CD4-positive, alpha-beta T cell (primary cell): Measurements from ENCODE around the gene CDS2. TPM values are rescaled to one million over a fixed set of nuclear protein-coding genes. Genes with fewer than 3 reads are reported as not detected.

ENCODE experiments used
- ATAC-seq: fragments of 200-7000 bp; cut with Tn5 transposase; one replicate; pipeline ENCODE4 v1.10.0; 2022; ENCODE audit warnings: mild to moderate bottlenecking; ENCODE audit not compliant: poor library complexity
- CTCF ChIA-PET: fragments of 350-600 bp; sonication (Branson Sonifier 250); formaldehyde crosslinking; loops from one replicate; lab custom pipeline; 2021; ENCODE audit warnings: antibody characterized with exemption, inconsistent platforms; lab: Charles Lee
- POLR2A ChIA-PET: fragments of 350-600 bp; sonication (Branson Sonifier 250); formaldehyde crosslinking; loops from one replicate; lab custom pipeline; 2021; ENCODE audit warnings: antibody characterized with exemption, inconsistent platforms; lab: Charles Lee
- DNase-seq, 14 experiments: peaks; one replicate each; pipeline ENCODE4 v3.0.0-alpha.2; 2013 to 2020; ENCODE audit warnings: mixed read lengths in 2 of 14
- H3K27ac ChIP-seq, 2 donors: one replicate each; pipeline versions ENCODE4 v1.5.1 to v1.7.0; 2013; ENCODE audit warnings: low read length in 2 of 2, low read depth in 1 of 2, mild to moderate bottlenecking in 1 of 2
- H3K27me3 ChIP-seq, 2 experiments: 1 replicate in 1 of 2; 2 replicates in 1 of 2; pipeline versions ENCODE4 v1.6.1 to v1.7.0; 2013; ENCODE audit warnings: low read length in 2 of 2, control low read depth in 1 of 2, mild to moderate bottlenecking in 1 of 2, moderate library complexity in 1 of 2; ENCODE audit not compliant: insufficient read depth in 2 of 2, control insufficient read depth in 1 of 2
- H3K36me3 ChIP-seq: one replicate; pipeline ENCODE4 v1.6.1; 2013; ENCODE audit warnings: low read length, control low read depth; ENCODE audit not compliant: insufficient read depth
- H3K4me1 ChIP-seq: one replicate; pipeline ENCODE4 v1.6.1; 2013; ENCODE audit warnings: low read length, control low read depth; ENCODE audit not compliant: insufficient read depth
- H3K4me3 ChIP-seq: one replicate; pipeline ENCODE4 v1.5.1; 2013; ENCODE audit warnings: mild to moderate bottlenecking, low read length, moderate library complexity
- H3K9me3 ChIP-seq, 2 experiments: 1 replicate in 1 of 2; 2 replicates in 1 of 2; pipeline versions ENCODE4 v1.6.1 to v1.7.0; 2013; ENCODE audit warnings: low read length in 2 of 2, mild to moderate bottlenecking in 2 of 2, control low read depth in 1 of 2, moderate library complexity in 1 of 2; ENCODE audit not compliant: control insufficient read depth in 1 of 2, insufficient read depth in 1 of 2
- H3K27ac Mint-ChIP-seq: one replicate; pipeline ENCODE4 v1.8.0; 2020; ENCODE audit warnings: mixed read lengths
- H3K27me3 Mint-ChIP-seq: one replicate; pipeline ENCODE4 v1.8.0; 2021; ENCODE audit warnings: mixed read lengths
- H3K36me3 Mint-ChIP-seq: one replicate; pipeline ENCODE4 v1.8.0; 2021; ENCODE audit warnings: low read depth, mixed read lengths
- H3K4me1 Mint-ChIP-seq: one replicate; pipeline ENCODE4 v1.8.0; 2021; ENCODE audit warnings: low read depth, mixed read lengths
- H3K4me3 Mint-ChIP-seq: one replicate; pipeline ENCODE4 v1.8.0; 2020; ENCODE audit warnings: mild to moderate bottlenecking, mixed read lengths
- H3K9me3 Mint-ChIP-seq: one replicate; pipeline ENCODE4 v1.8.0; 2020; ENCODE audit warnings: mixed read lengths
- intact Hi-C, 2 experiments: fragments of 100-400 bp; cut with DNase I in 1 of 2; cut with micrococcal nuclease in 1 of 2; formaldehyde crosslinking; loops; one replicate each; pipeline versions ENCODE4 v1.15.1 to v1.9.0; 2023 to 2025; cut with DNase I, micrococcal nuclease
- total RNA-seq, 174 experiments: library from RNA in 2 of 174; stranded (reverse) in 2 of 174; gene quantifications; one replicate each; pipeline ENCODE4 v1.2.3 and lab custom pipeline; 2021 to 2026
- TF ChIP-seq, protein P1 (sequence below): fragments of 200-600 bp; IDR thresholded peaks from one replicate; pipeline ENCODE4 v1.8.0; 2022; ENCODE audit warnings: antibody characterized with exemption, mild to moderate bottlenecking

The CDS2 gene
- total RNA-seq, 2 experiments from 2014 or later, result 62.4 to 65.0 TPM

DNA sequence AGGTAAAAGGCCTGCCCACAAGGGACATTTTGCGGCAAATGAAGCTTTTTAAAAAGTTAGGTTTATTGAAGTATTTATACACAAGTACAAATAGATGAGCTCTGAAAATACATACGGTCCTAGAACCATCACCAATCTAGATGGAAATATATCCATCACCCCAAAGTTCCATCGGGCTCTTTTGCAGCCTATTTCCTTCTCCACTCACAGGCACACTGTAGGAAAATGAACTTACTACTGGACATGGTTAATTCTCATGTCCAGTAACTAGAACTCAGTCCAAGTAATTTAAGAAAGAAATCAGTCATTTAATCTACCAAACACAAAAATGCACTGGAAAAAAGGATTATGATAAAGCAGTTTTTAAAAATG is 13.2 kb upstream of the CDS2 start:
- peaks cover 57% of the 10 kb centered on the region for H3K36me3 ChIP-seq
- DNase-seq (no peak), ATAC-seq (no peak)
- peak overlapping the region; percentile 90 to 92 for H3K27ac ChIP-seq
- H3K9me3 ChIP-seq, result no peaks in the 10 kb centered on the region
- H3K4me3 ChIP-seq, result peak overlapping the region; percentile 72
- Mint-ChIP-seq H3K4me3 (peak overlapping the region; percentile 98), H3K27ac (peak overlapping the region; percentile 99), H3K9me3 (no peaks in the 10 kb centered on the region), H3K36me3 (peaks cover 79% of the 10 kb centered on the region), H3K4me1 (peaks cover 33% of the 10 kb centered on the region), H3K27me3 (no peaks in the 10 kb centered on the region)
- ChIA-PET CTCF (interaction anchor here (1.5 kb wide), 1 partner anchor 11 kb away, joined by 4 read pairs; no protein-coding TSS in a partner anchor), POLR2A (no interaction called here)
- intact Hi-C loops, result no loop called here
- H3K4me1 ChIP-seq, result peaks cover 18% of the 10 kb centered on the region
- no peaks in the 10 kb centered on the region for H3K27me3 ChIP-seq
- TF ChIP-seq, protein P1, sequence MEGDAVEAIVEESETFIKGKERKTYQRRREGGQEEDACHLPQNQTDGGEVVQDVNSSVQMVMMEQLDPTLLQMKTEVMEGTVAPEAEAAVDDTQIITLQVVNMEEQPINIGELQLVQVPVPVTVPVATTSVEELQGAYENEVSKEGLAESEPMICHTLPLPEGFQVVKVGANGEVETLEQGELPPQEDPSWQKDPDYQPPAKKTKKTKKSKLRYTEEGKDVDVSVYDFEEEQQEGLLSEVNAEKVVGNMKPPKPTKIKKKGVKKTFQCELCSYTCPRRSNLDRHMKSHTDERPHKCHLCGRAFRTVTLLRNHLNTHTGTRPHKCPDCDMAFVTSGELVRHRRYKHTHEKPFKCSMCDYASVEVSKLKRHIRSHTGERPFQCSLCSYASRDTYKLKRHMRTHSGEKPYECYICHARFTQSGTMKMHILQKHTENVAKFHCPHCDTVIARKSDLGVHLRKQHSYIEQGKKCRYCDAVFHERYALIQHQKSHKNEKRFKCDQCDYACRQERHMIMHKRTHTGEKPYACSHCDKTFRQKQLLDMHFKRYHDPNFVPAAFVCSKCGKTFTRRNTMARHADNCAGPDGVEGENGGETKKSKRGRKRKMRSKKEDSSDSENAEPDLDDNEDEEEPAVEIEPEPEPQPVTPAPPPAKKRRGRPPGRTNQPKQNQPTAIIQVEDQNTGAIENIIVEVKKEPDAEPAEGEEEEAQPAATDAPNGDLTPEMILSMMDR, result no peak

DNA sequence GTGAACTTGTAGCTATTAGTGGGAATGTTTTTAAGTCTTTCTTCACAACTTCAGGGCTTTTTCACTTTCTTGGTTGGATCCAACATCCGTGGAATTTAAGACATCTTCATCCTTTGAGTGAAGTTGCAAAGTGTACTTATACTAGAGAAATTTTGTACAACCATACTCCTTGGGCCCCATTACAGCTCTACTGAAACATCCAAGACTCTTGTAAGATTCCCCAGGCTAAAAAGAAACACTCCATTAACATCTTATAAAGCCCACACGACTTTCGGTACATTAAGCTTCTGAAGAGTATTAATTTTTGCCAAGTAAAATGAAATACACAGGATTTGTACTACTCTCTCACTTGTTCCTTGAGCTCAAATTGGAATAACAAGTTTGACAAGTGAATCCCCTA is 12.4 kb upstream of the CDS2 start:
- intact Hi-C loops, result no loop called here
- Mint-ChIP-seq H3K9me3 (no peaks in the 10 kb centered on the region), H3K27me3 (no peaks in the 10 kb centered on the region), H3K27ac (peak overlapping the region; percentile 45), H3K36me3 (peaks cover 77% of the 10 kb centered on the region), H3K4me1 (peaks cover 40% of the 10 kb centered on the region), H3K4me3 (peak overlapping the region; percentile 63)
- Histone ChIP-seq H3K4me1 (peaks cover 24% of the 10 kb centered on the region), H3K27ac (no peak overlapping the region), H3K4me3 (no peak overlapping the region), H3K27me3 (no peaks in the 10 kb centered on the region), H3K9me3 (no peaks in the 10 kb centered on the region), H3K36me3 (peaks cover 51% of the 10 kb centered on the region)
- ChIA-PET CTCF (interaction anchor here (1.5 kb wide), 1 partner anchor 10 kb away, joined by 4 read pairs; no protein-coding TSS in a partner anchor), POLR2A (no interaction called here)
- TF ChIP-seq, protein P1, result no peak
- ATAC-seq, result no peak
- DNase-seq, result no peak

DNA sequence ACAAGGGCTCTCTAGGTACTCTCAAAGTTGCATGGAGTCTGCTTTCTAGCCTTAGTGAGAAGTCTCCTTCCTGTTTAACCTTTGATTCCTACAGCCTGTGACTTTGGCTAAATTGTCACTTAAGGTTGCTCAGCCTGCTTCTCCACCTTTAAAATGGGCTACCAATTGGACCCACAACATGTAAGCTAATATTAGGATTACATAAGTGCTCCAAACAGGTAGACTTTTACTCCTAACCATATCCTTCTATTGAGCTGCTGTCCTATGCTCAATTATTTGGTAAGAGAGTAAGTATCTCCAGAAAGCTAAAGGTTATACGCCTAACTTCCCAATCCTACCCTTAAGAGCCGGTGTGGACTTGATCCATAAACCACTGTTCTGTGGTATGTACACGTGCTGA is 9.9 kb upstream of the CDS2 start:
- no peaks in the 10 kb centered on the region for H3K27me3 Mint-ChIP-seq
- Histone ChIP-seq H3K27ac (no peak overlapping the region), H3K9me3 (no peaks in the 10 kb centered on the region), H3K4me3 (no peak overlapping the region), H3K4me1 (peaks cover 29% of the 10 kb centered on the region), H3K27me3 (no peaks in the 10 kb centered on the region), H3K36me3 (peaks cover 36% of the 10 kb centered on the region)
- no peak for ATAC-seq
- no peak for DNase-seq
- H3K27ac Mint-ChIP-seq, result no peak overlapping the region
- peaks cover 71% of the 10 kb centered on the region for H3K36me3 Mint-ChIP-seq
- no peak overlapping the region for H3K4me3 Mint-ChIP-seq
- TF ChIP-seq, protein P1, result no peak
- intact Hi-C loops, result loop anchor here in 1 of 2 experiments (5.0 kb wide), 1 partner anchor 835 kb away; the partner anchor contains the start of genes MCM8 and TRMT6
- ChIA-PET POLR2A (interaction anchor here (0.8 kb wide), 1 partner anchor 39 kb away, joined by 3 read pairs; no protein-coding TSS in a partner anchor), CTCF (no interaction called here)
- H3K4me1 Mint-ChIP-seq, result peaks cover 57% of the 10 kb centered on the region
- H3K9me3 Mint-ChIP-seq, result no peaks in the 10 kb centered on the region
